ENCODE results near the gene ARRB2.

- no peak for TF ChIP-seq CTCF (conservative IDR thresholded peaks at IDR 0.05; ENCODE audit: low read depth in 2 of 2)
- no peak for TF ChIP-seq EZH2phosphoT487 (IDR thresholded peaks at IDR 0.05; ENCODE audit: unreplicated experiment)
- TF ChIP-seq POLR2AphosphoS5 (IDR thresholded peaks at IDR 0.05; ENCODE audit: low read depth), result no peak
These were observed 5.6 kb downstream of the ARRB2 start for GRCh38 chr17:4716081-4716480.
